HG02642 (cell line): ENCODE data around the gene FAM53B.
"Not testable (repeated sequence)": the region's sequence is repeated elsewhere in the genome, so short reads cannot be mapped to it uniquely, and the experiment has no call there.

Experiments used
- ATAC-seq: cut with Tn5 transposase; IDR thresholded peaks from one replicate; pipeline ENCODE4 v1.9.1; 2021; ENCODE audit warnings: mild to moderate bottlenecking; ENCODE audit not compliant: unreplicated experiment, poor library complexity

FAM53B gene

DNA sequence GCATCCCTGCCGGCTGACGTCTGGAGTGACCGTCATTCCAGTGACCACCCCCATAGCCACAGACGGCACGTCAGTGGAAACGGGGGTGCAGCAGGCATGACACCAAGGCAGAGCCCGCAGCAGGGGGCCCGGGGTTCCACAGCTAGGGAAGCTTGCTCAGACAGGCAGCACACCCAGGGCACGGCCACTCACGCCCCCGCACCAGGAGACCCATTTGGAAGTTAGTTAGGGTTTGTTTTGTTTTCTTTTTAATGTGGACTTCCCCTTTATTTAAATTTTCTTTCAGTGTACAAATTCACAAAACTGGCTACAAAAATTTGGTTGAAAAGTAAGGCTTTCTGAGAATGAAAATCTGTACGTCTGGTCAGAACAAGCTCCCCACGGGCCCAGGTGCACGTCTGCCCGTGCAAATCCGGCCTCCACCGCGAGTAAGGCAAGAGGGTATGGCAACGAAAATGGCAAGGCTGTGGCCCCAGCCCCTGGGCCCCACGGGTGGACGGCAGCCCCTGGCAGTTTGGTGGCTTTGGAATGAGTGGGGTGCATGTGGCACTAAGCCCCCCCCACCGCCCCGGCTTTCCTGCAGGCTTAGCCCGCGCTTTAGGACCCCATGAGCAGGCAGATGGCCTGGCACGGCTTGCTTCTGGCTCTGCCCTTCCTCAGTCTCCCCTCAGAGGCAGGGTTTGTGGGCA, 124.2 kb downstream of the FAM53B start:
- ATAC-seq, result peak; percentile 59

DNA sequence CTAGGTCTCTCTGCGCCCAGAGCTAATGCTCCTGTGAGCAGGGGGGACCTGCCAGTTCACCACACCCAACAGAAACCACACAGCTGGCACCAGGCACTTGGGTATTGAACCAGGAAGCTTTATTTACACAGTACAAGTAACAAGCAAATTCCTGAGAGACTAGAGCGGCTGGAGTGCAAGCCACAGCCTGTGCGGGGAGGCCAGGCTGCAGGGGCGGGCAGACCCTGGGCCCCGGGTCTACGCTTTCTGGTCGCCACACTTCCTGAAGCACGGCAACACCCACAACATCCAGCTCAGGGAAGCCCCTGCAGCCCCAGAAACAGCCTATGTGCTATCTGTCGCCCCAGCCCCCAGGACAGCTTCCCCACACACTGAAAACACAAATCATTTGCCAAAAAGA, 125.0 kb downstream of the FAM53B start:
- ATAC-seq, result no peak

DNA sequence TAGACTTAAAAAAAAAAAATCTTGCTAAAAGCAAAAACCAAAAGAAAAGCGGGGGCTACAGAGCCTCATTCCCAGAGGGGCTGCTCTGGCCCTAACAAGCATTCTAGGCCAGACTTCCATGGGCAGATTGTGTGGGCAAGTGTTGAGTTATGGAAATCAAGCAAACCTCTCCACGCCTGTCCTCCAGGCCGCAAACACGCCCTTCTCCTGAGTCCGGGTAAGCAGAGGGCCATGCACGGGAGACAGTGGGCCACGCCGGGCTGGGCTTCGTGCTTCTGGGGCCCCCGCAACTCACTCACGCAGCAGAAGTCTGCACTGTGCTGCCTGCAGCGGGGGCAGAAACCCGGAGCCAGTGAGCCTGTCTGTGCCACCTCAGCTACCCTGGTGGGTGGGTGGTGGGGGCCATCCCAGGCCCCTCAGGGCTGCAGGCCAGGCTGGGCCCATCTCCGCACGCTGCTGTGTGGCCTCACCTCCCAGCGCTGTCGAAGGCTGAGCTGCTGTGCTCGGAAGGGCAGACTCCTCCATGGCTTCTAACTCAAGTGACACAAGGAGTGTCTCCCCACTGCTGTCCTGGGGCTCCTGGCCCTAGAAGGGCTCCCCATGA, 125.6 kb downstream of the FAM53B start:
- ATAC-seq, result no peak

DNA sequence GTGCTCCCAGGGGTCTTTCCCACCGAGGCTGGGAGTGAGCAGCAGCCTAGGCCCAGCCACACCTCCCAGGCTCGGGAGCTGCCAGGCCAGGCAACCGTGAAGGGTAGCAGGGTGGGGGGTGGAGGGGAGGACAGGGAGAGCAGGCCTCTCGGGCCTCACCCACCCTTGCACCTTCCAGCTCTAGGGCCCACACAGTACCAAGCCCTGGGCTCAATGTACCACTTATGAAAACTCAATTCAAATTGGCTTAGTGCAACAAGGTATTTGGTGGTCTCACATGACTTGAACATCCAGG, 127.4 kb downstream of the FAM53B start:
- no peak for ATAC-seq

DNA sequence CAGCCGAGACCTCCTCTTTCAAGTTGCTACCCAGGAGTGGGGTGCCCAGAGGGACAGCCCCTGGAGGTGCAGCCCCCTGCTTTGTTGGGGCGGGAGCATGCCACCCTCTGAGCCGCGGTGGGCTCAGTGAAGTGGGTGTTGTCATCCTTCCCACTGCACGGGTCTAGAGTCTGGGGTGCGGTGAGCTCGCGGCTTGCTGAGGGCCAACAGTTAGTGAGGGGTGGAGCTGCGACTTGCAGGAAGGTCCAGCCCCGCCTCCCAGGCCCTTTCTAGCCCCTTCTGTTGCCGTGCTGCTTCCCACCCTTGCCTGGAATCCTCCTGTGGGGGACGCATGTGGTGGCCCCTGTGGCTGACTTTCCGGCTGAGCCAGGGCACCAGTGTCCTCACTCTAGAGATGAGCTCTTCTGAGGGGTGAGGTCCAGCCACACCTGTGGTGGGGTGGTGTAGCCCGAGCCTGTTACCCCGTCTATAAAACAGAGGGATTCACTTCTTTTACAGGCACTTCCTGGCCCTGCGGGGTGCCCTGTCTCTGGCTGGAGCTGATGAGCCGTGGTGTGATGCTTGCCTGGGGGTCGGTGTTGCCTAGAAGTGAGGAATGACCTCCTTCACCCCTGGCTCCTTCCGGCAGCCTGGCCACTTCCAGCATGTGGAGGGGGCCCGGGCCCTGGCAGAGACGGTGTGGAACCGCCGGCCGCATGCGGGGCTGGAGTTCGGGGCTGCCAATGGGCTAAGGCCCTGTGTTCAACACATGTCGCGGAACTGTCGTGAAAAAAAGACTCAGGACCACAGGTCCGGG, 127.9 kb downstream of the FAM53B start:
- no peak for ATAC-seq

DNA sequence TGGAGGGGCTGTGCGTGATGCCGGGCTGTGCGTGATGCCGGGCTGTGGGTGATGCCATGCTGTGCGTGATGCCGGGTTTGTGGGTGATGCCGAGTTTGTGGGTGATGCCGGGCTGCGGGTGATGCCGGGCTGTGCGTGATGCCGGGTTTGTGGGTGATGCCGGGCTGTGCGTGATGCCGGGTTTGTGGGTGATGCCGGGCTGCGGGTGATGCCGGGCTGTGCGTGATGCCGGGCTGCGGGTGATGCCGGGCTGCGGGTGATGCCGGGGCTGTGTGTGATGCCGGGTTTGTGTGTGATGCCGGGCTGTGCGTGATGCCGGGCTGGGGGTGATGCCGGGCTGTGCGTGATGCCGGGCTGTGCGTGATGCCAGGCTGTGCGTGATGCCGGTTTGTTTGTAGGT, 128.9 kb downstream of the FAM53B start:
- no peak for ATAC-seq

DNA sequence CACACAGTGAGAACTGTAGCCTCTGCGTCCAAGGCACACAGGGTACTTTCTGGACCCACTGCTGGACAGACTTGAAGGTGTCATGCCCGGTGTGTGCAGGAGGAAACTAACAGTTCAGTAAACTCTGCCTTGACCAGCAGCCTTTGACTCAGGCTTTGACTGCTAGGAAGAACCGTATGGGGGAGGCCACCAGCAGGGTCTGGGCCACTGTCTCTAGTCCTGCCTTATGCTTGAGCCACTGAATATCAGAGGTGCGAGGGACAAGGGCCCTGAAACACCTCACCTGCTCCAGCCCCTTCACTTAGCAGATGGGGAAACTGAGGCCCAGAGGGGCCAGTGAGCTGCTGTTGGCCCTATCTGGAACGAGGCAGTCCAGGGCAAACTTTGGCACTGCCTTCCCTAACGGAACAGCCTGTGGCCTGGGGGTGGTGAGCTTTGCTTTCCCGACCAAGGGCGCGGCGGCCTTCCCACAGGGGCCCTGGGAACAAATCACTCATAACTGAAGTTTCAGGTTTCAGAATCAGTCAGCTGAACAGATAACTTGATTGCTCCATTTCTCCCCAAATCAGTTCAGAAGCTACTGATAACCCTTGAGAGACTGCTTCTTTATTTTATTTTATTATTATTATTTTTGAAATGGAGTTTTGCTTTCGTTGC, 130.0 kb downstream of the FAM53B start:
- ATAC-seq, result peak; percentile 55

DNA sequence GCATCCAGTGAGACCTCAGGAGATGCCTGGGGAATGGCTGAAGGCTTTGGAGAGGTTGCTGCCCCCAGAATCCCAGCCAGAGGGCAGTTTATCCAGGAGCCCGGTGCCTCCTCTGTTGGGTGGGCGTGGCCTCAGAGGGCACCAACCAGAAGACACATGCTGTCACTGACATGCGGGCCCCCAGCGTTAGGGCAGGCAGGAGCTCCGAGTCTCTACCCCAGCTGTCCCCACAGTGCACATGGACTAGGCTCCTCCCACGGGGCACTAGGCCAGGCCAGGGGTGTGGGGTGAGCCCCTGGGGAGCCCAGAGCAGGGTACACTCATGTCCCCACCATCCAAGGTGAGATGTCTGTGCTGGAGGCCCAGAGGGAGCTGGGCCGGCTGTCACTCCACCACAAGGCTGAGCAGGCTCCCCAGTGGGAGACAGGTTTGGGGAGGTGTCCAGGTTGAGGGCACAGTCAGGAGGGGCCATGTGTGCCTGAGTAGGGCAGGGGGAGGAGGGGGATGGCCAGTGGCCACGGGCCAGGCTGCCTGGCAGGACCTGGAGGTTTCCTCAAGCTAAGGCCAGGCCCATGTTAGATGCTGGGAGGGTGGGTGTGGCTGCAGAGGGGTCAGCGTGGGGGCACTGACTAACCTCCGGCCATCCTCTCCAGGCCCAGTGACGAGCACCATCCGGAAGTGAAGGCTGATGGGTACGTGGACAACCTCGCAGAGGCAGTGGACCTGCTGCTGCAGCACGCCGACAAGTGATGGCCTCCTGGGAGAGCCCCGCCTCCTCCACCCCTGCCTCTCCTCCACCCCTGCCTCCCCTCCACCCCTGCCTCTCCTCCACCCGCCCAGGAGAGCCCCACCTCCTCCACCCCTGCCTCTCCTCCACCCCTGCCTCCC, 131.3 kb downstream of the FAM53B start:
- ATAC-seq, result peak; percentile 37

DNA sequence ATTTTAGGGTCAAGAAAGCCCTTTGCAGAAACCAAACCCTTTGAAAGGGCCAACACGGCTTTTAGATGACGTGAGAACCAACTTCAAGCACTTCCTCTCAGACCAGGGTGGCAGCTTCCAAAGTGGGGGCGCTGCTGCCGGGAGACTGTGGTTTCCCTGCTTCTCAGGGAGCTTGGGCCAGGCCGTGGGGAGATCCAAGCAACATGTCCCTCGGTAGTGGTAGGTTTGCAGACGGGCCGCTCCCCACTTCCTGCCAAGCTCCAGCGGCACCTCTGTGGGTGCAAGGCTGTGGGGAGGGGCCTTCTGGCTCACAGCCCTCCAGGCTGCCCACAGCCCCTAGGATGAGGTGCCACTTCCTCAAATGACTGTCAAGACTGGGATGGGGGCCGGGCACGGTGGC, 132.4 kb downstream of the FAM53B start:
- ATAC-seq, result no peak

DNA sequence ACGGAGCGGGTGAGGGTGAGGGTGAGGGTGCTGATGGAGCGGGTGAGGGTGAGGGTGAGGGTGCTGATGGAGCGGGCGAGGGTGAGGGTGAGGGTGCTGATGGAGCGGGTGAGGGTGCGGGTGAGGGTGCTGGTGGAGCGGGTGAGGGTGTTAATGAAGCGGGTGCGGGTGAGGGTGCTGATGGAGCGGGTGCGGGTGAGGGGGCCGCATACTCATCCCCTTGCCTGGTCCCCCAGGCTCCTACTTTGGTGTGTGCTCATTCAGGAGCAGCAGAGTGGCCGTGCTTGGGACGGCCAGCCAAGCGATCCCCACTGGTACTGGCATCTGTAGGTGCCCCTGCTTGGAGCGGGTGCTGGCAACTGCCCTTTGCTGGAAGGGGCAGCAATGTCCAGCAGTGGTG, 133.3 kb downstream of the FAM53B start:
- ATAC-seq, result not testable (repeated sequence)

DNA sequence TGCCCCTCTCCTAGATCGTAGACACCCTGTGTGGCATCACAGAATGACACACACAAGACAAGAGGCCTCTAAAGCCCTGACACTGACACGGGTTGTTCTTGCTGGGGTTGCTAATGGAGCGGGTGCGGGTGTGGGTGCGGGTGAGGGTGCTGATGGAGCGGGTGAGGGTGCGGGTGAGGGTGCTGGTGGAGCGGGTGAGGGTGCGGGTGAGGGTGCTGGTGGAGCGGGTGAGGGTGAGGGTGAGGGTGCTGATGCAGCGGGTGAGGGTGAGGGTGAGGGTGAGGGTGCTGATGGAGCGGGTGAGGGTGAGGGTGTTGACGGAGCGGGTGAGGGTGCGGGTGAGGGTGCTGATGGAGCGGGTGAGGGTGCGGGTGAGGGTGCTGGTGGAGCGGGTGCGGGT, 134.0 kb downstream of the FAM53B start:
- not testable (repeated sequence) for ATAC-seq

DNA sequence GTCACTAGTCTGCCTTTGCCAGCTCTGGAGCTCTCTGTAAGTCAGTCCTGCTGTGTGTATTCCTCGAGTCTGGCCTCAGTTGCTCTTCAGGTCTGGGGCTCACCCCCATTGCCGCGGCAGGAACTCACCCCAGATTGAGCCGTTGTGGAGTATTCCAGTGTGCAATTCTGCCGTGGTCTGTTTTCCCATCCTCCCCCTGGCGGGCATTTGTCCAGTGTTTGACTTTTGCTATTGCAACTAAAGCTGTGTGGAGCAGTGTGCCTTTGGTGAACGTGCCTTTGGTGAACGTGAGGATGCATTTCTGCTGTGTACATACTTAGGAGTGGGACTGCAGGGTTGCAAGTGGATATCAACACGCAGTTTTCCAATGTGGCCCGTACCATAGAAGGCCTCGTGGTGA, 134.5 kb downstream of the FAM53B start:
- no peak for ATAC-seq

DNA sequence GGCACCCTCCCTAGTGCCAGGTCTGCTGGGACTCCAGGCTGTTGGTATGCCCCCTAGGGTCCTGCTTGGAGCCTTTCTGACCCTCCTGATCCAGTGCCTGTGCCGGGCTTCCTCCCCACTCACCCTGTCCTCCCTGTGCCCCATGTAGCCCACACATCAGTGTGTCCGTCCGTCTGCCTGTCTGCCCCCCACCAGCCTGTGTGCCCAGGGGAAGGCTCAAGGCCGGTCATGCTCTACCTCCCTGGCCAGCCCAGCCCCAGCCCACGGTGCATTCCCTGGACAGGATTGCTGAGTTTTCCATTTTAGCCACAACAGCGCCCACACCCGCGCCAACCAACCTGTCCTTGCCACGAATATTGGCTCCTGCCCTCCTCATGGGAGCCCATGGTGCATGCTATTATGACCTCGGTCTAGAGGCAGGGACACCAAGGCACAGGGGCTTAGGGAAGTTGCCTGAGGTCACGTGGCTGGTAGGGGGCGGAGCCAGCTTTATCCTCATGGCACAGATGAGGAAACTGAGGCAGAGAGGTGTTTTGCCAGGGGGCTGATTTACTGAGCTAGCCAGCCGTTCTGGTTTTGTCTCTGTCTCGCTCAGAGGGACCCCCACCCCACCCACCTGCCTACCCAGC, 136.0 kb downstream of the FAM53B start:
- no peak for ATAC-seq

DNA sequence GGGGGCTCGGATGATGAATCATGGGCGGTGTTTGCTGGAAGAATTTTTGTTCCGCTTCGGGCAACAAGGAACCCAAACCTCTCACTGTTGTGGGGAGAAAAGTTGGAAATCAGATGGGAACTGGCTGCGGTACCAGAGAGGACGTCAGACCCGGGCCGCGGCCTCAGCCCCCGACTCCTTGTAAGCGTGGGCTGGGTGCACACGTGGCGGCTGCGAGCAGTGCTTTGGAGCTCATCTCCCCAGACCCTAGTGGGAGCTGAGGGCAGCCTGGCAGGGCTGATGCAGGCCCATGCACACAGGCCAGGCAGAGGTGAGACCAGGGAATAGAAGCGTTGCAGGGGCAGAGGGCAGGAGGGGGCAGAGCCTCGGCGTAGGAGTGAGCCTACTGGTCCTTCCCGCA, 136.5 kb downstream of the FAM53B start:
- ATAC-seq, result no peak

DNA sequence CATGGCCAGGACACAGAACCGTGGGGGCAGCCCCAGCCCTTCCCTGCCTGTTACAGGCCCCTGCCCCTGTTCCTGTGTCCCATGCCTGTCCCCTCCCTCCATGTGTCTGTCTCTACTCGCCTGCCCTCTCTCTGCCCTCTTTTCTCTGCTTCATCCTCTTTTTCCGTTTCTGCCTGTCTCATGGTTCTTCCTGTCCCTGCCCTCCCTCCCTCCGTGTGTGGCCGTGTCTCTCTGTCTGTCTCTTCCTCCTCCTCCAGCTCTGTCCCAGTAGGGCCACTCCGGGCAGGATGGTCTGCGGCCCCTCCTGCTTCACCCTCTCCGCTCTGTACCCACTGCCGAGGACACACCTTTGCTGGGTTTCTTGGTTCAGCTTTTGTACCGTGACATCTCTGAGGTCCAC, 137.4 kb downstream of the FAM53B start:
- no peak for ATAC-seq

DNA sequence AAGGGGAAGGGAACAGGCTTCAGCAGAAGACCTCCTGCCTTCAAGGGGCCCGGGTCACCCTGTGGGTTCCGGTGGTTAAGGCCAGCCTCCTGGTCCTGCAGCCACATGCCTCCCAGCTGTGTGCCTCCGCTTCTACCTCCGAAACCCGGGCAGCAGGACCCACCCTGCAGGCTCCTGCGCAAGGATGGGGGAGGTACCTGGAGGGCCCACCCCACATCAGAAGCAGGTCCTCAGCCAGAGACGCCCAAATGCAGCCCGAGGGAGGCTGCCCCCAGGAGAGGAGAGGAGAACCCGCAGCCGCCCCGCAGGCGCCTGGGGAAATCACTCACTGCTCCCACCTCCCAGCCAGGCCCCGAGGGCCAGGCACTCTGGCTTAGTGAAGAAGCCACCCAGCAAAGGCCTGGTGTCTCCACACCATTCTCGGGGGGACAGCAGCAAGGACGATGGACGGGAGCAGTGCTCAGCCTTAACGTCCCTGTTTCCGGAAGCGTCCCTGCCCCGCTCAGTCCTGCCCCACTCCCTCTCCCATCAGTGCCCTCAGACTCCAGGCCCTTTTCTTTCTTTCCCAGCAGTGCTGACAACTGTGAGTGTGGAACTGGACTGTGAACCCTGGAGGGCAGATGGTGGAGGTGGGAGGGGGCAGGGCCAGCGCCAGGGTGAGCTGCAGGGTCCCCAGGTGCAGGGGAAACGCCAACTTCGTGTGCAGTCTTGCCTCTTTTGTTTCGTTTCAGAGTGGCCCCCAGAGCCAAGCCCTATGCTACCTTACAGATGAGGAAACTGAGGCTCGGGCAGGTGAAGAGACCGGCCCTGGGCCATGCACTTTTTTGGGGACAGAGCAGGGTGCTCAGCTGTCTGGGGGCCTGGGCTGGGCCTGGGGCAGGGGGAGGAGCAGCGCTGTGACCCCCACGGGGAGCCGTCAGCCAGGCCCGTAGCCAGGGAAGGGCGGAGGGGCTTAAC, 138.0 kb downstream of the FAM53B start:
- ATAC-seq, result no peak

DNA sequence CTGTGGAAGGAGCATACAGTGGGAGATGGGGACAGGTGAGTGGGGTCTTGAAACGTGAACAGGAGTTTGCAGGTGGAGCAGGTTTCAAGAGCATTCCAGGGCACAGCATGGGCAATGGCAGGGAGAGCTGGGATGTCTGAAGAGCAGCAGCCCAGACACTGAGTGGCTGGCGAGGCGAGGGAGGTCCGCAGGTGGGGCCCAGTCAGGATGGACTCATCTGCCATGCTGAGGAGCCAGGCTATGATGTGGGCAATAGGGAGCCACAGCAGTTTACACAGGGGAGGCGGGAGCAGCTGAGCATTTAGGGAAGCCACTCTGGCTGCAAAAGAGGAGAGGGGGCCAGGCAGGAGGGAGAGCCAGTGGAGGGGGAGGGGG, 138.7 kb downstream of the FAM53B start:
- no peak for ATAC-seq

DNA sequence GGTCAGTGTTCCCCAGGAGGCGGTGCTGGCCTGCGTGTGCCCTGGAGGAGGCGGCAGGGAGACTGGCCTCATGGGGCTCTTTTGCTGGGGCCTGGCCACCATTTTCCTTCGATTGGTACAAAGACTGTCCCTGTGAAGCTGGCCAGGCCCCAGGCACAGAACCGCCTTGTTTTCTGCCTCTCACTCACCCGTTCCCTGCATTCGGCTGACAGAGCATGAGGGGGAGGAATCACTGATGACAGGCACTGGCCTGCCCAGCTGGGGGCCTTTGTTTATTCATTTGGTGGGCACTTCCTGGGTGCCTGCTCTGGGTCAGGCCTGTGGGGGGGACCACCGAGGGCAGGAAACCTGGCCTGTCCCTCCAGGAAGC, 139.2 kb downstream of the FAM53B start:
- no peak for ATAC-seq
